Karpas-422 (cell line): ENCODE measurements around the gene TARS2. TPM values are rescaled to one million over a fixed set of nuclear protein-coding genes. Genes with fewer than 3 reads are reported as not detected.

Experiments used
- DNase-seq: peaks from one replicate; pipeline ENCODE4 v3.0.0-alpha.2; 2015
- H2AFZ ChIP-seq: fragments of 200-600 bp; sonication (generic); 2 replicates; pipeline ENCODE4 v1.6.1; 2014; ENCODE audit warnings: antibody characterized with exemption, low read length, mixed read lengths
- H3K27ac ChIP-seq: fragments of 200-600 bp; sonication (generic); 2 replicates; pipeline ENCODE4 v1.5.1; 2014; ENCODE audit warnings: mild to moderate bottlenecking, low read length, moderate library complexity
- H3K27me3 ChIP-seq: fragments of 200-600 bp; sonication (generic); 2 replicates; pipeline ENCODE4 v1.6.1; 2014; ENCODE audit warnings: low read length, mixed read lengths
- H3K36me3 ChIP-seq: fragments of 200-600 bp; sonication (generic); 2 replicates; pipeline ENCODE4 v1.6.1; 2014; ENCODE audit warnings: low read length, mixed read lengths; ENCODE audit not compliant: insufficient read depth
- H3K4me1 ChIP-seq: fragments of 200-600 bp; sonication (generic); 2 replicates; pipeline ENCODE4 v1.6.1; 2014; ENCODE audit warnings: mild to moderate bottlenecking, low read length, mixed read lengths
- H3K4me2 ChIP-seq: fragments of 200-600 bp; sonication (generic); 2 replicates; pipeline ENCODE4 v1.6.1; 2014; ENCODE audit warnings: low read length, low read depth, mild to moderate bottlenecking; ENCODE audit not compliant: poor library complexity, severe bottlenecking
- H3K4me3 ChIP-seq: fragments of 200-600 bp; sonication (generic); 2 replicates; pipeline ENCODE4 v1.5.1; 2014; ENCODE audit warnings: mild to moderate bottlenecking, antibody characterized with exemption, low read length, mixed read lengths
- H3K79me2 ChIP-seq: fragments of 200-600 bp; sonication (generic); 2 replicates; pipeline ENCODE4 v1.6.1; 2014; ENCODE audit warnings: mild to moderate bottlenecking, low read length, mixed read lengths
- H3K9ac ChIP-seq: fragments of 200-600 bp; sonication (generic); 2 replicates; pipeline ENCODE4 v1.6.0; 2014; ENCODE audit warnings: low read length
- H3K9me2 ChIP-seq: fragments of 200-600 bp; sonication (generic), shearing (Covaris generic); replicated peaks from 2 replicates; pipeline ENCODE4 v1.6.0; 2014; ENCODE audit warnings: mild to moderate bottlenecking, low read length, moderate library complexity; ENCODE audit not compliant: insufficient read depth
- H3K9me3 ChIP-seq: fragments of 300-700, 200-600 bp; sonication (generic); 2 replicates; pipeline ENCODE4 v1.6.1; 2014; ENCODE audit warnings: low read length, mixed read lengths
- H4K20me1 ChIP-seq: fragments of 200-600 bp; sonication (generic); 2 replicates; pipeline ENCODE4 v1.6.1; 2014; ENCODE audit warnings: mild to moderate bottlenecking, antibody characterized with exemption, low read length, low read depth; ENCODE audit not compliant: insufficient read depth
- total RNA-seq: library from RNA; depleted of rRNA; stranded (reverse); fragments of >200 nt; shearing (Covaris generic); gene quantifications from 2 replicates; pipeline ENCODE4 v1.2.3, GENCODE V29; 2014; ENCODE audit warnings: low replicate concordance

The TARS2 gene
- total RNA-seq, 1 experiment from 2014 or later = 38.3 TPM

- Histone ChIP-seq H3K4me1 (peaks cover 28% of the 10 kb centered on the region), H3K36me3 (no peaks in the 10 kb centered on the region), H2AFZ (no peak overlapping the region), H3K4me2 (no peak overlapping the region), H3K9me2 (no peaks in the 10 kb centered on the region), H3K9me3 (no peaks in the 10 kb centered on the region), H4K20me1 (no peaks in the 10 kb centered on the region), H3K4me3 (no peak overlapping the region), H3K79me2 (no peaks in the 10 kb centered on the region), H3K27ac (no peak overlapping the region), H3K9ac (no peak overlapping the region), H3K27me3 (no peaks in the 10 kb centered on the region)
- DNase-seq = no peak
Observed at GRCh38 chr1:150511551-150511950, 24.3 kb downstream of the TARS2 start.

- Histone ChIP-seq H3K27ac (no peak overlapping the region), H3K9me3 (no peaks in the 10 kb centered on the region), H3K79me2 (no peaks in the 10 kb centered on the region), H3K27me3 (no peaks in the 10 kb centered on the region), H4K20me1 (no peaks in the 10 kb centered on the region), H3K4me3 (no peak overlapping the region), H3K36me3 (no peaks in the 10 kb centered on the region), H2AFZ (no peak overlapping the region), H3K9me2 (no peaks in the 10 kb centered on the region), H3K4me1 (peaks cover 33% of the 10 kb centered on the region), H3K4me2 (no peak overlapping the region), H3K9ac (no peak overlapping the region)
- no peak for DNase-seq
Observed at GRCh38 chr1:150511985-150512660, 24.9 kb downstream of the TARS2 start.

GRCh38 chr1:150512846-150513245, 25.6 kb downstream of the TARS2 start:
- peaks cover 41% of the 10 kb centered on the region for H3K4me1 ChIP-seq
- DNase-seq = no peak
- H3K4me3 ChIP-seq = no peak overlapping the region
- H3K9me3 ChIP-seq = no peaks in the 10 kb centered on the region
- no peak overlapping the region for H3K9ac ChIP-seq
- no peaks in the 10 kb centered on the region for H3K36me3 ChIP-seq
- no peaks in the 10 kb centered on the region for H4K20me1 ChIP-seq
- no peak overlapping the region for H3K27ac ChIP-seq
- no peak overlapping the region for H3K4me2 ChIP-seq
- H3K79me2 ChIP-seq = no peaks in the 10 kb centered on the region
- H2AFZ ChIP-seq = no peak overlapping the region
- no peaks in the 10 kb centered on the region for H3K27me3 ChIP-seq
- H3K9me2 ChIP-seq = no peaks in the 10 kb centered on the region

- no peak overlapping the region for H2AFZ ChIP-seq
- no peak overlapping the region for H3K9ac ChIP-seq
- no peak for DNase-seq
- H3K4me1 ChIP-seq = peaks cover 41% of the 10 kb centered on the region
- H3K4me3 ChIP-seq = no peak overlapping the region
- H4K20me1 ChIP-seq = no peaks in the 10 kb centered on the region
- H3K9me3 ChIP-seq = no peaks in the 10 kb centered on the region
- H3K27me3 ChIP-seq = no peaks in the 10 kb centered on the region
- no peak overlapping the region for H3K4me2 ChIP-seq
- H3K36me3 ChIP-seq = no peaks in the 10 kb centered on the region
- H3K9me2 ChIP-seq = no peaks in the 10 kb centered on the region
- H3K27ac ChIP-seq = no peak overlapping the region
- no peaks in the 10 kb centered on the region for H3K79me2 ChIP-seq
Observed at GRCh38 chr1:150513351-150513791, 26.2 kb downstream of the TARS2 start.

- peaks cover 41% of the 10 kb centered on the region for H3K4me1 ChIP-seq
- H3K9ac ChIP-seq = no peak overlapping the region
- no peaks in the 10 kb centered on the region for H3K79me2 ChIP-seq
- DNase-seq = no peak
- no peak overlapping the region for H3K4me3 ChIP-seq
- no peaks in the 10 kb centered on the region for H3K9me3 ChIP-seq
- no peak overlapping the region for H3K27ac ChIP-seq
- no peak overlapping the region for H2AFZ ChIP-seq
- no peaks in the 10 kb centered on the region for H4K20me1 ChIP-seq
- H3K9me2 ChIP-seq = no peaks in the 10 kb centered on the region
- H3K36me3 ChIP-seq = no peaks in the 10 kb centered on the region
- H3K4me2 ChIP-seq = no peak overlapping the region
- H3K27me3 ChIP-seq = no peaks in the 10 kb centered on the region
Observed at GRCh38 chr1:150514260-150514659, 27.0 kb downstream of the TARS2 start.

- Histone ChIP-seq H3K4me3 (peak overlapping the region; percentile 67), H3K9me3 (no peaks in the 10 kb centered on the region), H3K4me2 (peak overlapping the region; percentile 76), H3K4me1 (peaks cover 35% of the 10 kb centered on the region), H3K36me3 (no peaks in the 10 kb centered on the region), H3K9ac (peak overlapping the region; percentile 41), H3K9me2 (no peaks in the 10 kb centered on the region), H3K27ac (no peak overlapping the region), H3K27me3 (no peaks in the 10 kb centered on the region), H2AFZ (0 out of 2 replicates have a peak overlapping the region, but pooled peaks have one; percentile 43), H4K20me1 (no peaks in the 10 kb centered on the region), H3K79me2 (no peaks in the 10 kb centered on the region)
- DNase-seq = no peak
Observed at GRCh38 chr1:150514913-150515327, 27.7 kb downstream of the TARS2 start.

- Histone ChIP-seq H3K36me3 (no peaks in the 10 kb centered on the region), H3K9me2 (no peaks in the 10 kb centered on the region), H2AFZ (peak within 1 kb of the TSS; percentile 82), H3K4me2 (peak within 1 kb of the TSS; percentile 76), H3K4me3 (peak within 1 kb of the TSS; percentile 67), H3K27ac (no peak within 1 kb of the TSS), H3K4me1 (peaks cover 29% of the 10 kb centered on the region), H3K27me3 (no peaks in the 10 kb centered on the region), H3K9ac (peak within 1 kb of the TSS; percentile 65), H4K20me1 (no peaks in the 10 kb centered on the region), H3K79me2 (no peaks in the 10 kb centered on the region), H3K9me3 (no peaks in the 10 kb centered on the region)
- DNase-seq = peak; percentile 97
Observed at GRCh38 chr1:150515328-150516049, 28.3 kb downstream of the TARS2 start, which contains the start of gene FALEC. TSS of gene FALEC (plus strand) at chr1:150515752.

GRCh38 chr1:150516050-150516591, 28.9 kb downstream of the TARS2 start:
- peak overlapping the region; percentile 67 for H3K4me3 ChIP-seq
- H3K27me3 ChIP-seq = no peaks in the 10 kb centered on the region
- no peaks in the 10 kb centered on the region for H3K9me3 ChIP-seq
- no peaks in the 10 kb centered on the region for H4K20me1 ChIP-seq
- peaks cover 26% of the 10 kb centered on the region for H3K4me1 ChIP-seq
- peak overlapping the region; percentile 65 for H3K9ac ChIP-seq
- no peak overlapping the region for H3K27ac ChIP-seq
- no peaks in the 10 kb centered on the region for H3K79me2 ChIP-seq
- H3K36me3 ChIP-seq = no peaks in the 10 kb centered on the region
- H3K9me2 ChIP-seq = no peaks in the 10 kb centered on the region
- DNase-seq = peak; percentile 51
- H3K4me2 ChIP-seq = peak overlapping the region; percentile 76
- peak overlapping the region; percentile 82; the same call in 1 of the 2 replicates for H2AFZ ChIP-seq
